Smooth muscle cell (in vitro differentiated cells): ENCODE results near the gene NT5C3A. TPM values are rescaled to one million over a fixed set of nuclear protein-coding genes. Genes with fewer than 3 reads are reported as not detected.

Experiments used
- DNase-seq: peaks from one replicate; lab custom pipeline; 2025; ENCODE audit not compliant: unreplicated experiment; lab: John Stamatoyannopoulos, UW
- H2AFZ ChIP-seq: fragments of 200-600 bp; sonication (generic); 2 replicates; pipeline ENCODE4 v1.6.0; 2016; ENCODE audit warnings: antibody characterized with exemption, low read depth, mild to moderate bottlenecking
- H3F3A ChIP-seq: fragments of 200-600 bp; sonication (generic); 2 replicates; pipeline ENCODE4 v1.6.0; 2017; ENCODE audit warnings: antibody characterized with exemption, low read depth
- H3K27ac ChIP-seq: fragments of 200-600 bp; sonication (generic); 2 replicates; pipeline ENCODE4 v1.5.1; 2016; ENCODE audit warnings: low read depth, mild to moderate bottlenecking
- H3K27me3 ChIP-seq: fragments of 200-600 bp; sonication (generic); 2 replicates; pipeline ENCODE4 v1.6.1; 2016; ENCODE audit warnings: low read depth, mild to moderate bottlenecking
- H3K36me3 ChIP-seq: fragments of 200-600 bp; sonication (generic); 2 replicates; pipeline ENCODE4 v1.5.1; 2016; ENCODE audit warnings: low read depth
- H3K4me1 ChIP-seq: fragments of 200-600 bp; sonication (generic); 2 replicates; pipeline ENCODE4 v1.5.1; 2016; ENCODE audit warnings: low read depth
- H3K4me2 ChIP-seq: fragments of 200-600 bp; sonication (generic); 2 replicates; pipeline ENCODE4 v1.6.0; 2016; ENCODE audit warnings: mild to moderate bottlenecking
- H3K4me3 ChIP-seq: fragments of 200-600 bp; sonication (generic); 2 replicates; pipeline ENCODE4 v1.5.1; 2016; ENCODE audit warnings: mild to moderate bottlenecking
- H3K79me2 ChIP-seq: fragments of 200-600 bp; sonication (generic); 2 replicates; pipeline ENCODE4 v1.6.0; 2016; ENCODE audit warnings: low read depth, mild to moderate bottlenecking
- H3K9ac ChIP-seq: fragments of 200-600 bp; sonication (generic); 2 replicates; pipeline ENCODE4 v1.6.0; 2016; ENCODE audit warnings: low read depth
- H3K9me3 ChIP-seq: fragments of 200-600 bp; sonication (generic); replicated peaks from 2 replicates; pipeline ENCODE4 v1.5.1; 2016; ENCODE audit warnings: low read depth
- H4K20me1 ChIP-seq: fragments of 200-600 bp; sonication (generic); 2 replicates; pipeline ENCODE4 v1.6.0; 2016; ENCODE audit warnings: low read depth
- CTCF ChIP-seq: fragments of 200-600 bp; sonication (generic); IDR thresholded peaks from 2 replicates; pipeline ENCODE4 v1.5.1; 2017; ENCODE audit warnings: borderline replicate concordance, mild to moderate bottlenecking, antibody characterized with exemption; ENCODE audit not compliant: insufficient read depth, poor library complexity, severe bottlenecking
- WGBS: methylation state at CpG from one replicate; pipeline ENCODE4 v1.1.7; 2016; ENCODE audit warnings: low lambda C conversion rate; 5-methylcytosine and 5-hydroxymethylcytosine counted together
- polyA plus RNA-seq: library from polyadenylated mRNA; unstranded; fragments of >200 nt; fragmentation: Nextera tagmentation; extraction: Ambion mirVana; gene quantifications from 2 replicates; pipeline ENCODE4 v1.2.1, GENCODE V29; 2016
- total RNA-seq: library from RNA; depleted of rRNA; stranded (reverse); fragments of >200 nt; gene quantifications from 2 replicates; pipeline ENCODE4 v1.2.3, GENCODE V29; 2014

NT5C3A gene
- total and polyA plus RNA-seq, 2 experiments from 2014 or later: 12.9 to 25.4 TPM

GRCh38 chr7:33039903-33040292, 22.7 kb downstream of the NT5C3A start:
- no peak for TF ChIP-seq CTCF
- H3K9me3 ChIP-seq: no peaks in the 10 kb centered on the region
- no peak for DNase-seq
- H3K9ac ChIP-seq: peak overlapping the region; percentile 0
- no peaks in the 10 kb centered on the region for H3K27me3 ChIP-seq
- no peak overlapping the region for H3K27ac ChIP-seq
- H2AFZ ChIP-seq: no peak overlapping the region
- 92% methylated on average over 1 of the region's 1 CpG for WGBS
- H3K79me2 ChIP-seq: peaks cover 71% of the 10 kb centered on the region
- H3K4me3 ChIP-seq: peak overlapping the region; percentile 26
- H3K4me2 ChIP-seq: peak overlapping the region; percentile 58
- H3K4me1 ChIP-seq: no peaks in the 10 kb centered on the region
- H3K36me3 ChIP-seq: no peaks in the 10 kb centered on the region
- H3F3A ChIP-seq: no peaks in the 10 kb centered on the region
- peaks cover 29% of the 10 kb centered on the region for H4K20me1 ChIP-seq

GRCh38 chr7:33039257-33039902, 23.2 kb downstream of the NT5C3A start:
- no peak for DNase-seq
- 80% methylated on average over 5 of the region's 5 CpGs for WGBS
- Histone ChIP-seq H3K27ac (no peak overlapping the region), H3K4me1 (no peaks in the 10 kb centered on the region), H3K9me3 (no peaks in the 10 kb centered on the region), H3K4me3 (peak overlapping the region; percentile 26), H3F3A (no peaks in the 10 kb centered on the region), H3K79me2 (peaks cover 70% of the 10 kb centered on the region), H3K9ac (peak overlapping the region; percentile 0), H2AFZ (no peak overlapping the region), H3K36me3 (no peaks in the 10 kb centered on the region), H3K4me2 (peak overlapping the region; percentile 58), H4K20me1 (peaks cover 29% of the 10 kb centered on the region), H3K27me3 (no peaks in the 10 kb centered on the region)
- no peak for TF ChIP-seq CTCF

- DNase-seq: no peak
- H3K4me3 ChIP-seq: peak overlapping the region; percentile 26
- no peak overlapping the region for H3K4me2 ChIP-seq
- H2AFZ ChIP-seq: no peak overlapping the region
- H3F3A ChIP-seq: no peaks in the 10 kb centered on the region
- no peak for TF ChIP-seq CTCF
- no peaks in the 10 kb centered on the region for H3K36me3 ChIP-seq
- peaks cover 67% of the 10 kb centered on the region for H3K79me2 ChIP-seq
- H3K9ac ChIP-seq: no peak overlapping the region
- H3K9me3 ChIP-seq: no peaks in the 10 kb centered on the region
- no peak overlapping the region for H3K27ac ChIP-seq
- 88% methylated on average over 2 of the region's 2 CpGs for WGBS
- H3K4me1 ChIP-seq: no peaks in the 10 kb centered on the region
- H3K27me3 ChIP-seq: no peaks in the 10 kb centered on the region
- H4K20me1 ChIP-seq: peaks cover 22% of the 10 kb centered on the region
Measured at GRCh38 chr7:33038639-33039038, 23.9 kb downstream of the NT5C3A start.

GRCh38 chr7:33035776-33036175, 26.8 kb downstream of the NT5C3A start:
- no peaks in the 10 kb centered on the region for H3K9me3 ChIP-seq
- H3K36me3 ChIP-seq: no peaks in the 10 kb centered on the region
- H3K4me2 ChIP-seq: no peak overlapping the region
- H3K4me1 ChIP-seq: no peaks in the 10 kb centered on the region
- H4K20me1 ChIP-seq: peaks cover 8% of the 10 kb centered on the region
- H3K9ac ChIP-seq: no peak overlapping the region
- H3K27ac ChIP-seq: no peak overlapping the region
- no peak overlapping the region for H2AFZ ChIP-seq
- no peak for TF ChIP-seq CTCF
- no peaks in the 10 kb centered on the region for H3K27me3 ChIP-seq
- no peak for DNase-seq
- H3K79me2 ChIP-seq: peaks cover 48% of the 10 kb centered on the region
- 95% methylated on average over 2 of the region's 2 CpGs for WGBS
- no peak overlapping the region for H3K4me3 ChIP-seq
- H3F3A ChIP-seq: no peaks in the 10 kb centered on the region
